Naive B cell (primary cell): Measurements from ENCODE around the gene BCL11A. TPM values are rescaled to one million over a fixed set of nuclear protein-coding genes. Genes with fewer than 3 reads are reported as not detected.

ENCODE experiments used
- ATAC-seq, 2 donors: fragments of 150-1000 bp; cut with Tn5 transposase; 2 replicates each; pipeline ENCODE4 v1.10.0; 2021; ENCODE audit warnings: low read depth in 2 of 2, mild to moderate bottlenecking in 2 of 2, moderate library complexity in 2 of 2
- DNase-seq: peaks from one replicate; pipeline ENCODE4 v3.0.0; 2022
- H3K27ac Mint-ChIP-seq, 6 donors: one replicate each; pipeline ENCODE4 v1.8.0; 2020 to 2022; ENCODE audit warnings: mild to moderate bottlenecking in 6 of 6, mixed read lengths in 6 of 6, moderate library complexity in 5 of 6, inconsistent platforms in 2 of 6
- H3K27me3 Mint-ChIP-seq, 3 donors: one replicate each; pipeline ENCODE4 v1.8.0; 2021 to 2022; ENCODE audit warnings: mixed read lengths in 3 of 3, mild to moderate bottlenecking in 1 of 3
- H3K36me3 Mint-ChIP-seq, 2 donors: one replicate each; pipeline ENCODE4 v1.8.0; 2020 to 2022; ENCODE audit warnings: mixed read lengths in 2 of 2, inconsistent platforms in 1 of 2, mild to moderate bottlenecking in 1 of 2
- H3K4me1 Mint-ChIP-seq, 3 donors: one replicate each; pipeline ENCODE4 v1.8.0; 2020 to 2022; ENCODE audit warnings: mixed read lengths in 3 of 3, inconsistent platforms in 1 of 3, mild to moderate bottlenecking in 1 of 3, moderate library complexity in 1 of 3
- H3K4me3 Mint-ChIP-seq, 8 donors: one replicate each; pipeline ENCODE4 v1.8.0; 2020 to 2022; ENCODE audit warnings: mild to moderate bottlenecking in 8 of 8, mixed read lengths in 8 of 8, moderate library complexity in 8 of 8, inconsistent platforms in 2 of 8
- H3K9me3 Mint-ChIP-seq, 7 donors: one replicate each; pipeline ENCODE4 v1.8.0; 2020 to 2022; ENCODE audit warnings: mixed read lengths in 7 of 7, mild to moderate bottlenecking in 5 of 7, inconsistent platforms in 2 of 7, moderate library complexity in 1 of 7
- polyA plus RNA-seq, 6 donors: library from polyadenylated mRNA; unstranded; fragments of 300-500 nt; fragmentation: Illumina TruSeq; gene quantifications; one replicate each; pipeline ENCODE4 v1.2.3, GENCODE V29; 2021; ENCODE audit warnings: low read depth in 6 of 6

The BCL11A gene
- 100 to 1,000 TPM; 152 to 246 (median 192) TPM for polyA plus RNA-seq

DNA sequence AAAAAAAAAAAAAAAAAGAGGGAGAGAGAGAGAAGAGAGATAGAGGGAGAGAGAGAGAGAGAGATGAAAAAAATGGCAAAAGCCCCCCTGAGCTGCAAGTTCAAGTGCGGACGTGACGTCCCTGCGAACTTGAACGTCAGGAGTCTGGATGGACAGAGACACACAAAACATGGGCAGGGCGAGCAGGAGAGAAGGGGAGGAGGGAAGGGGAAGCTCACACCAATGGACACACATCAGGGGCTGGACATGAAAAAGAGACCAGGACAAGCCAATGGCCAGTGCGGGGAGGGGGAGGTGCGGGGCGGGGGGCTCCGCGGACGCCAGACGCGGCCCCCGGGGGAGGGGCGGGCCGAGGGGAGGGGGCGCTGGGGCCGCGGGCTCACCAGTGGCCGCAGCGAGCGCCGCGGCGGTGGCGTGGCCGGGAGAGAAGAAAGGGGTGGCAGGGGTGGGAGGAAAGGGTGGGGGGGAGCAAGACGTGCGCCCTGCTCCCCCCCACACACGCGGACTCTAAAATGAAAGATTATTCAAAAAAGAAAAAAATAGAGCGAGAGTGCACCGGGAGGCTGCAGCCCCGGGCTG lies at the start of gene BCL11A:
BCL11A (minus strand) TSS at position 160 of the 579 bp plus-strand sequence. CDS start 384 bp downstream, outside the sequence.
- no peaks in the 10 kb centered on the region for H3K27me3 Mint-ChIP-seq
- H3K4me1 Mint-ChIP-seq, result peaks cover 19 to 21% (median 20%) of the 10 kb centered on the region in 3 donors
- ATAC-seq, result peak; percentile 11 to 13

DNA sequence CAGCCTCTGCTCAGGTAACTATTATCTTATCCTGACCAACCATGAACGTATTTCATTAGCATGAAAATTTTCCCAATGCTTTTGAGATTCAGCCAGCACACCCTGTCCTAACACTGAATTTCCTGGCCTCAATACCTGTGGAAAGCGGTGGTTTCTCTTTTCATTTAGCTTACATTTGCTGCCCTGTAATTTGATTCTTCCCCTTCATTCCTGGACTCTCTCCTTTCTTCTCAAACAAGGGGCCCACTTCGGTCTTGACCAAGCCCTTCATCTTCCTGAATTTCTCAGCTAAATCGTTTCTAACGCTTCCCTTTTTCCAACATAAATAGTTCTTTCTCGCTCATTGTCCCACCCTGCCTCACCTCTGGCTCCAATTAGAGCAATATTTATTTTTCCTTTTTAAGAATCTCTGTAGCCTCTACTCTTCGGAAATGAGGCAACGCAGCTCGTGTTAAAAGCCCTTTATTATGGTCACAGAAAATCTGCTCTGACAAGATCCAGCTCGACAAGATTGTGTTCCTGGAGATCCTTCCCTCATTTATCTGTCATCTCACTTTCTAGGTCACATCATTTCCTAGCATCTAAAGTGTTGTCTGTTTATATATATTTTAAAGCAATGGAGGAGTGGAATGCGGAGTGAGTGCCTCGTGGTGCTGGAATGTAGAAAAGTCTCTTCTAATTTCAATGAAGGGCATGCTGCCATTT lies 49.5 kb upstream of the BCL11A start:
- no peak for DNase-seq
- H3K27me3 Mint-ChIP-seq, result peaks cover 2 to 19% (median 4%) of the 10 kb centered on the region in 3 donors
- H3K4me1 Mint-ChIP-seq, result no peaks in the 10 kb centered on the region
- no peak for ATAC-seq
- peaks cover 0 to 14% of the 10 kb centered on the region in 2 donors for H3K36me3 Mint-ChIP-seq
- peak overlapping the region in 1 of 6 donors; percentile 46 for H3K27ac Mint-ChIP-seq
- peak overlapping the region in 1 of 8 donors; percentile 69 for H3K4me3 Mint-ChIP-seq
- peaks cover 0 to 7% (median 5%) of the 10 kb centered on the region in 7 donors for H3K9me3 Mint-ChIP-seq

More for the DNA sequence above, at the start of gene BCL11A:
- Mint-ChIP-seq H3K9me3 (no peaks in the 10 kb centered on the region), H3K27ac (peak within 1 kb of the TSS; percentile 99 to 100 (median 99)), H3K36me3 (peaks cover 0 to 15% of the 10 kb centered on the region in 2 donors), H3K4me3 (peak within 1 kb of the TSS; percentile 92 to 100 (median 97))
- peak; percentile 81 for DNase-seq

DNA sequence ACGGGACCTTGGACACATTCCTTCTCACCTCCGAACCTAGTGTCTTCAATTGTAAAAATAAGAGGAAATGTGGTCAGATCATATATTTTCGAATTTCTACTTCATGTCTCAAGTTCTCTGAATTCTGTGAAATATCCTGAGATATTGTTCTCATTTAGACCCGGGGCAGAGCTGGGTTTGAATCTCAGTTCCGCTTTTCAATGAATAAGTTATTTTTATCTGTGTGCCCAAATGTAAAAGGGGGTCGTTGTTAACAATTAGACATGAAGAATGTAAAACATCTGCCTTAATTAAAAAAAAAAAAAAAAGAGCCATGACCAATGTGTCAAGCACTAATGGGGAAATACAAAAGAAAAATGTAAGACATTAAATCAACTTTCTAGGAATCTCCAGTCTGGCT lies 48.9 kb upstream of the BCL11A start:
- no peak for ATAC-seq
- Mint-ChIP-seq H3K27ac (no peak overlapping the region), H3K4me3 (no peak overlapping the region), H3K9me3 (peaks cover 0 to 7% (median 5%) of the 10 kb centered on the region in 7 donors), H3K27me3 (peaks cover 4 to 23% (median 8%) of the 10 kb centered on the region in 3 donors), H3K36me3 (peaks cover 0 to 14% of the 10 kb centered on the region in 2 donors), H3K4me1 (no peaks in the 10 kb centered on the region)
- DNase-seq, result no peak

DNA sequence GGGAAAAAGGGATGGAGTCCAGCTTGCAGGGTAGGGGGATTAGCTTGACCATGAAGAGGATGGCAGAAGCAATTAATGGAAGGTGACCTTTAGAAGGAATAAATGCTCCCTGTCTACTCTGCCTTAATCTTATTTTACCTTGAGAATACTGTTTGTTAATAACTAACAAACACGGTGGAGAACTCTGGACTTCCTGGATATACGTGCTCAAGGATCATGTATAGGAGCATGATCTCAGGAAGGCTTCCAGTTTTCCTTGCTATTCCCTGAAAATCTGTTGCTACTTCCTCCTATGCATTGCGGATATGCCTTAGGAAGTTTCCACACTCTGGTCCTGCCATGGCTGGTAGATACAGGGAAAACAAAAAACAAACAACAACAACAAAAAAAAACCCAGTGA lies 44.8 kb upstream of the BCL11A start:
- ATAC-seq (no peak), DNase-seq (no peak)
- peaks cover 0 to 10% (median 9%) of the 10 kb centered on the region in 3 donors for H3K27me3 Mint-ChIP-seq
- H3K27ac Mint-ChIP-seq, result peak overlapping the region in 1 of 6 donors; percentile 28
- no peaks in the 10 kb centered on the region for H3K4me1 Mint-ChIP-seq
- H3K4me3 Mint-ChIP-seq, result no peak overlapping the region
- H3K36me3 Mint-ChIP-seq, result peaks cover 0 to 6% of the 10 kb centered on the region in 2 donors
- peaks cover 0 to 9% (median 4%) of the 10 kb centered on the region in 7 donors for H3K9me3 Mint-ChIP-seq

DNA sequence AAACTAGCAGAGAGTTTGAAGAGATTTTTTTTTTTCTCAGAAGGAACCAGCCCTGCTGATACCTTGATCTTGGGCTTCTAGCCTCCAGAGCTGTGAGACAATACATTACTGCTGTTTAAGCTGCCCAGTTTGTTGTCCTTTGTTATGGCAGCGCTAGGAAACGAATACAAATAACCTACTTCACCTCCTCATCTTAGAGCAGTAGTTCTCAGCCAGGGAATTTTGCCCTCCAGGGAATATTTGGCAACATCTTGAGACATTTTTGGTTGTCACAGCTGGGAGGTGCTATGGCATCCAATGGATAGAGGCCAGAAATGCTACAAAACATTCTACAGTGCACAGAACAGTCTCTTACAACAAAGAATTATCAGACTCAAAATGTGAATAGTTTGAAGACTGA lies 43.9 kb upstream of the BCL11A start:
- Mint-ChIP-seq H3K27me3 (peaks cover 0 to 10% (median 9%) of the 10 kb centered on the region in 3 donors), H3K4me3 (no peak overlapping the region), H3K4me1 (no peaks in the 10 kb centered on the region), H3K27ac (peak overlapping the region in 1 of 6 donors; percentile 17), H3K9me3 (peaks cover 3 to 18% (median 11%) of the 10 kb centered on the region in 7 donors), H3K36me3 (peaks cover 0 to 7% of the 10 kb centered on the region in 2 donors)
- ATAC-seq, result no peak
- DNase-seq, result no peak

DNA sequence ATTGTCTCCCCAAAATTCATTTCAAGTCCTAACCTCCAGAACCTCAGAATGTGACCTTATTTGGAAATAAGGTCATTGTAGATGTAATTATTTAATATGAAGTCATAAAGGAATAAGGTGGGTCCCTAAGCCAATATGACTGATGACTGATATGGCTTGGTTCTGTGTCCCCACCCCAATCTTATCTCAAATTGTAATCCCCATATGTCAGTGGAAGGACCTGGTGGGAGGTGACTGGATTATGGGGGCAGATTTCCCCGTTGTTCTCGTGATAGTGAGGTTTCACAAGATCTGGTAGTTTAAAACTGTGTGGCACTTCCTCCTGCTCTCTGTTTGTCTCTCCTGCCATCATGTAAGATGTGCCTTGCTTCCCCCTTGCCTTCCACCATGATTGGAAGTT lies 43.0 kb upstream of the BCL11A start:
- DNase-seq, result no peak
- Mint-ChIP-seq H3K27ac (peak overlapping the region in 1 of 6 donors; percentile 16), H3K4me3 (no peak overlapping the region), H3K9me3 (peaks cover 3 to 22% (median 13%) of the 10 kb centered on the region in 7 donors), H3K27me3 (peaks cover 0 to 10% (median 9%) of the 10 kb centered on the region in 3 donors), H3K4me1 (no peaks in the 10 kb centered on the region), H3K36me3 (peaks cover 0 to 14% of the 10 kb centered on the region in 2 donors)
- ATAC-seq, result no peak

DNA sequence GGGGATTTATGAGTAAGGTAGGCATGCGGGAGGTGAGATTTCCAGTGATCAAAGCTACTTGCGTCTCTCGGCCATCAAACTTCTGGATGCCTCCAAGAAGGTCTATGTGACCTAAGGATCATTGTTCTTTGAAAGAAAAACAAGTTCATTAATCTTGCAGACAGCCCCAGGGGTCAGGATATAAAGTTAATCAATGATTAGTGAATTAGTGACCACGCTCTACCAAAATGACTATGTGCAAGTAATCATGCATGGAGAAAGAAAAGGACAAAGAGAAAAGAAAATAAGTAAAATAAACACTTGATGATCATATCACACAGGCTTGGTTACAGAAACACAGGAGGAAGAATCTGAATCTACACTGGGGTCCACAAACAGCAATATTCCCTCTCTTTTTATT lies 42.5 kb upstream of the BCL11A start:
- DNase-seq (no peak), ATAC-seq (no peak)
- Mint-ChIP-seq H3K4me3 (no peak overlapping the region), H3K4me1 (no peaks in the 10 kb centered on the region), H3K27ac (peak overlapping the region in 1 of 6 donors; percentile 67), H3K9me3 (peaks cover 3 to 26% (median 16%) of the 10 kb centered on the region in 7 donors), H3K36me3 (peaks cover 0 to 15% of the 10 kb centered on the region in 2 donors), H3K27me3 (peaks cover 0 to 10% (median 10%) of the 10 kb centered on the region in 3 donors)

DNA sequence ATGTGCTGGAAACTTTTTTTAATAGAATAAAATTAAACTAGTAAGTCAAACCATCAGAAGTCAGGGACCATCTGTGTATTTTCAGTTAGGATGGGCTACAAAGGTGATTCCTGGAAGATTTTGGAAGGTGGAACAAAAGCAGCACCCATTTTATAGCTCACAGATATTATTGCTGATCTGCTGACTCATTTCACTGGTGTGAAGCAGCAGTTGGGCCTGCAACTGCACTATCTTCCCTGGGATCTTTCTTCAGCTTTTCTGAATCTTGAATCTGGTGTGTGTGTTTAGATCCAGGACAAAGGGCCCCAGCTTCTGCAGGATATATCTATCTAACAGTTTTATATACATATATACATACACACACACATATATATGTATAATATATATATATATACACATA lies 35.6 kb upstream of the BCL11A start:
- H3K4me1 Mint-ChIP-seq, result no peaks in the 10 kb centered on the region
- ATAC-seq (no peak), DNase-seq (no peak)
- H3K27ac Mint-ChIP-seq, result no peak overlapping the region
- H3K4me3 Mint-ChIP-seq, result no peak overlapping the region
- peaks cover 6 to 11% (median 9%) of the 10 kb centered on the region in 3 donors for H3K27me3 Mint-ChIP-seq
- peaks cover 0 to 16% of the 10 kb centered on the region in 2 donors for H3K36me3 Mint-ChIP-seq
- H3K9me3 Mint-ChIP-seq, result peaks cover 0 to 28% (median 12%) of the 10 kb centered on the region in 7 donors

DNA sequence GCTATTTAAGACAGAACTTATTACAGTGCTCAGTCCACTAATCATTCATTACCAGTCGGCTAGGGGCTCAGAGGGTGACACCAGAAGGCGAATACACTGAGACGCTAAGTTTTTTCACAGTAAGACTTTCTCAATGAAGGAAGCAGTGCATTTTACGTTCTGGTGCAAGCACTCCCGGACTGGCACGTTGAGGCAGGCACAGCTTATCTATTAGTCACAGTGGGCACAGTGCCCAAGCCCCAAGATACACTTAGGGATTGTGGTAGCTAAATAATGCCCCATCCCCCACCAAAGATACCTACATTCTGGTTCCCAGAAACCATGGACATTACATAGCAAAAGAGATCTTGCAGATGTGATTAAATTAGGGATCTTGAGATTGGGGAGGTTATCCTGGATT lies 32.6 kb upstream of the BCL11A start:
- Mint-ChIP-seq H3K36me3 (peaks cover 0 to 8% of the 10 kb centered on the region in 2 donors), H3K4me1 (peaks cover 3 to 7% (median 4%) of the 10 kb centered on the region in 3 donors), H3K27ac (no peak overlapping the region), H3K4me3 (no peak overlapping the region), H3K9me3 (peaks cover 0 to 3% (median 0%) of the 10 kb centered on the region in 7 donors), H3K27me3 (peaks cover 6 to 17% (median 13%) of the 10 kb centered on the region in 3 donors)
- DNase-seq (no peak), ATAC-seq (no peak)

DNA sequence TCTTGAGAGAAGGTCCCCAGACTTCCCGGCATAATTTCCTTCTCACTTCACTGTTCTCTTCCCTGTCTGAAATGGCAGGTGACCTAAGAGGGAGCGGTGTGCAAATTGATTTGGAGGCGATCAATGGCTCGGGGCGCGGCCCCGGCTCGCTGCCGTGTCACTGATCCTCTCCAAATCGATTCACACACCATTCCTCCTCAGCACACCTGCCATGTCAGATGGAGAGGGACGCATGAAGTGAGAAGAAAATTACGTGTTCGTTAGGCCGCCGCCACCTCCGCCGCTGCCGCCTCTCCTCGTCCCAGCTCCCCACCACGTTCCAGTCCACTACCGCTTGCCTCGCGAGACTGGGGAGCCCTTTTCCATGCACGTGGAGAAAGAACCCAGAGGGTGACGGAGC lies 31.8 kb upstream of the BCL11A start:
- ATAC-seq (no peak), DNase-seq (no peak)
- no peak overlapping the region for H3K27ac Mint-ChIP-seq
- H3K4me1 Mint-ChIP-seq, result peaks cover 4 to 7% (median 4%) of the 10 kb centered on the region in 3 donors
- peaks cover 6 to 18% (median 11%) of the 10 kb centered on the region in 3 donors for H3K27me3 Mint-ChIP-seq
- peaks cover 0 to under 1% of the 10 kb centered on the region in 2 donors for H3K36me3 Mint-ChIP-seq
- H3K4me3 Mint-ChIP-seq, result no peak overlapping the region
- no peaks in the 10 kb centered on the region for H3K9me3 Mint-ChIP-seq

DNA sequence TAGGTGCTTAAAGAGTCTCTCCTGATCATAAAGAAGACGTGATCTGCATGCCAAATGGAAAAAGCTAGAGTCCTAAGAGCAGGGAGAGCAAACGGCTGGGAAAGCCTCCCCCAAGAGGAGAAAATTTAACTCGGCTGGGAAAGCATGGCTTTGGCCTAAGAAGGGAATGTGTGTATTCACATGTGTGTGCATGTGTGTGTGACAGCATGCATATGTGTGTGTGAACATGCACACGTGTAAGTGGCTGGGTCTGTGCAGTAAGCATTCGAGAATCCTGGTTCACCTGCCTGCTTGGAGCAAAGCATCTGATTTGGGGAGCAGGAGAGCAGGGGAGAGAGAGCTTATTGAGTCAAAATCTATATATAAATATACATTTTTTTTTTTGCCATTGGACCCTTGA lies 30.1 kb upstream of the BCL11A start:
- H3K36me3 Mint-ChIP-seq, result no peaks in the 10 kb centered on the region
- H3K27me3 Mint-ChIP-seq, result peaks cover 6 to 18% (median 7%) of the 10 kb centered on the region in 3 donors
- no peak overlapping the region for H3K27ac Mint-ChIP-seq
- DNase-seq (no peak), ATAC-seq (no peak)
- H3K4me1 Mint-ChIP-seq, result peaks cover 4 to 7% (median 4%) of the 10 kb centered on the region in 3 donors
- no peaks in the 10 kb centered on the region for H3K9me3 Mint-ChIP-seq
- H3K4me3 Mint-ChIP-seq, result no peak overlapping the region

DNA sequence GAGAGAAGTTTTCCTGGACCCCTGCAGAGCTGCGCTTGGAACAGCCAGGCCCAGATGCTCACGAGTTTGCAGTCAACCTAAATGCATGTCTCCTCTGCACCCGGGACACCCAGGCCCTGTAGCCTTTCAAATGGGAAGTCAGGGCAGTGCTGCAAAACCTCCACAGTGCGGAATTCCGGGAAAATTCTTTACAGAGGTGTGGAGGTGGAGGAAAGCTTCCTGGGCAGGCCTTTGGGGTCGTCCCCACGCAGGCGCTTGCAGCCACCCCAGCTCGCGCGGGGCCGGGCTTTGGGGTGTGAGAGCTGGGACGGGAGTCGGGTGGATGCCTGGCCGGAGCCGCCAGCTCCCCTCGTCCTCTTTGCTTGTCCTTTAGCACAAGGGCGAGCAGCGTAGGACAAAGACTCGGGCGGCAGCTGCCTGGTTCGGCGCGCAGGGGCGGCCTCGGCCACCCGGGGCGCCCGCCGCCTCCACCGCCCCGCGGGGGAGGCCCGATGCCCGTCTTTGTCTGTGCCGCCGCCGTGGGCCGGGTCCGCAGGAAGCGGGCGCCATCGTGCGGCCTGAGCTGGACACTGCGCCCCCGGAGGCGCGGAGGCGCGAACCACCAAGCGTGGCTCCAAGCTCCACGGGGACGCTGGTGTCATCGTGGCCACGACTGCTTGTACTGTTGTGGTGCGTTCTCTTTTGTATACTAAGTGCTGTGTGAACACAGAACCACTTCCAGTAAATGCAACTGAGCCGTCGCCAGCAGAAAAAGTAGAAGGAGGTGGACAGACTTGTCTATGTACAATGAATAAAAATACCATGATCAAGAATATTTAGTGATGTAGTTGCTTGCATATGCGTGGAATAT lies 28.2 kb upstream of the BCL11A start:
- peak; percentile 84 for DNase-seq
- Mint-ChIP-seq H3K27ac (peak overlapping the region in 1 of 6 donors; percentile 44), H3K27me3 (peaks cover 0 to 18% (median 7%) of the 10 kb centered on the region in 3 donors), H3K9me3 (no peaks in the 10 kb centered on the region), H3K4me3 (peak overlapping the region in 7 of 8 donors; percentile 35 to 86 (median 73)), H3K4me1 (peaks cover 4 to 7% (median 4%) of the 10 kb centered on the region in 3 donors), H3K36me3 (no peaks in the 10 kb centered on the region)
- peak; percentile 98 for ATAC-seq
